Jurkat, Clone E6-1 (cell line): ENCODE results near the gene IER3.
A peak's percentile ranks its signal among the peaks of the same experiment; 100 is the strongest.

Source experiments
- DNase-seq: peaks from one replicate; pipeline ENCODE4 v3.0.0-alpha.2; 2011; ENCODE audit warnings: low read depth, low spot score
- H3K4me3 ChIP-seq: 2 replicates; pipeline ENCODE4 v1.5.1; 2011; ENCODE audit warnings: mild to moderate bottlenecking, low read length, control low read depth, moderate library complexity

The IER3 gene

DNA sequence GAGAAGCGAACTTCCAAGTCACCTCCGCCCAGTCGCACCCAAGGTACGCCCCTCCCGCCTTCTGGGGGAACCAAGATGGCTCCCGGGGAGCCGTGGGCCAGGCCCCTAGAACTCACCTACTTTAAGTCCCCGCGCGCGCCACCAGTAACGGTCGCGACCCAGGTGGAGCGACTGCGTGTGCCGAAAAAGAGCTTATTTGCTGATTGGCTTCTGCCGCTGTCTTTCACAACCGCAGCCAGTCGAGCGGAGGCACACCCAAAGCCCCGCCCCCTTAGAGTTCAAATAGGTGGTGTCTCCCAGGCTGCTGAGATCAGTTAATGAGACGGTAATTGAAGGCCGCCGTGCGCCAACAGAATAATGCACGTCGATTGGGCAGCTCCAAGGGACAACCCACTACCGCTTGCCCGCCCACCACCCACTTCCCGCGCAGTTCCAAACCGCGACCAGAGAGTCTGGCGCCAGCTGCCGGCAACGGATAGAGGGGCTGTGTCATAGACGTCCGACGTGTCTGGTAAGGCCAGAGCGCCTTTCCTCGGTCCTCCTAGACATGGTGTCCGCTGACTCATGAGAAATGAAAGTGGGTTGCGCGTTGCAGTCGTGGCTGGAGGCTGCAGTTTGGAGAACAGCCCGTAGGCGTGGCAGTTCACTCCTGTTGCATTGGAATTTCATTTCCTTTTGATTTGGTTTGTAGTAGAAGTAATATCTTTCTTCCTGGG, 27.1 kb downstream of the IER3 start, which contains the start of gene MDC1:
TSS of gene MDC1 (minus strand) at position 153 of the 716 bp plus-strand sequence. CDS start 2,106 bp downstream, outside the sequence.
- H3K4me3 ChIP-seq, result peak within 1 kb of the TSS; percentile 74
- DNase-seq, result peak; percentile 100

GRCh38 chr6:30716879-30717128, 27.5 kb downstream of the IER3 start:
- H3K4me3 ChIP-seq, result peak overlapping the region; percentile 74
- DNase-seq, result no peak

- DNase-seq, result no peak
- H3K4me3 ChIP-seq, result no peak overlapping the region
Measured at GRCh38 chr6:30714263-30714662, 30.1 kb downstream of the IER3 start.

GRCh38 chr6:30712441-30712945, 31.9 kb downstream of the IER3 start:
- no peak for DNase-seq
- H3K4me3 ChIP-seq, result no peak overlapping the region

DNA sequence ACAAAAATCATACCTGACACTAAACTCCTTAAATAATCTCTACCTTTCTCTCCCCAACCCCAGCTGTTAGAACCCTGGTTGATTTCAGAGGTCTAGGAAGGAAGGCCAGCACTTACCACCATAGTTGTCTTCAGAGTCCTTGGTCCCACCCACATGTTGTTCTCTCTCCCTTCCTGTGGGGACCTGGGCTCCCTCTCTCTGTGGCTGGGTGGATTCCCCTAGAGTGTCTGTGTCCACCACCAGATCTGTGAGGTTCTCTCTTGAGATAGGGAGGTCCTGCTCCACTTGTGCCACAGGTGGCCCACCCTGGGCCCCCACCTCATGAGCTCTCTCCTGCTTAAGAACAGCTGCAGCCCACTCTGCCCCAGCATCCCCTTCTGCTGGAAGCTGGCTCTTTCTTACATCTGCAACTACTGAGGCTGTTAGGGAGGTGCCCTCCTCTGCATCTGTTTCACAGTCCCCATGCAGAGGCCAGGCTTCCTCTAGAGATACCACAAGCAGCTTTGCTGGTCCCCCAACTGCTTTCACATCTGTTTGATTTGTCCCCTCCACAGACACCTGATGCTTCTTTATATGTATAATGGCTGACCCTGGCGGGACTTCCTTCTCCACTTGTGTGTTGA, 32.5 kb downstream of the IER3 start:
- H3K4me3 ChIP-seq, result no peak overlapping the region
- DNase-seq, result peak; percentile 74

GRCh38 chr6:30709101-30709868, 35.1 kb downstream of the IER3 start:
- no peak for DNase-seq
- no peak overlapping the region for H3K4me3 ChIP-seq

GRCh38 chr6:30707281-30707850, 37.0 kb downstream of the IER3 start:
- no peak for DNase-seq

DNA sequence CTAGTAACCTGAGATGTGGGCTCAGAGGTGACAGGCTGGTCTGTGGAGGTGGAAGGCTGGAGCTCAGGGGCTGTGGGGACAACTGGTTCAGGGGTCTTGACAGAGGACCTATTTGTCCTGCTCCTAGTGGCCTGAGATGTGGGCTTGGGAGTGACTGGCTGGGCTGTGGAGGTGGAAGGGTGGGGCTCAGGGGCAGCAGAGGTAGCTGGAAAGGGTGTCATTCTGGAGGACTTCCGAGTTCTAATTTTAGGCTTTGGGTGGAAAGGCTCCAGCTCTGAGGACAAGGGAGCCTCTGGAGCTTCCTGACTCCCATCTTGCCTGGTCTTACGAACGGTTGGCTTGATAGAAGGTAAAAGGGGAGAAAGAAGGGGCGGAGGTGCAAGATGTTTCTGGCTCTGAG, 38.7 kb downstream of the IER3 start:
- H3K4me3 ChIP-seq, result no peak overlapping the region
- DNase-seq, result no peak

More at GRCh38 chr6:30707281-30707850, 37.0 kb downstream of the IER3 start:
- no peak overlapping the region for H3K4me3 ChIP-seq

GRCh38 chr6:30703821-30704220, 40.5 kb downstream of the IER3 start:
- no peak overlapping the region for H3K4me3 ChIP-seq
- no peak for DNase-seq

DNA sequence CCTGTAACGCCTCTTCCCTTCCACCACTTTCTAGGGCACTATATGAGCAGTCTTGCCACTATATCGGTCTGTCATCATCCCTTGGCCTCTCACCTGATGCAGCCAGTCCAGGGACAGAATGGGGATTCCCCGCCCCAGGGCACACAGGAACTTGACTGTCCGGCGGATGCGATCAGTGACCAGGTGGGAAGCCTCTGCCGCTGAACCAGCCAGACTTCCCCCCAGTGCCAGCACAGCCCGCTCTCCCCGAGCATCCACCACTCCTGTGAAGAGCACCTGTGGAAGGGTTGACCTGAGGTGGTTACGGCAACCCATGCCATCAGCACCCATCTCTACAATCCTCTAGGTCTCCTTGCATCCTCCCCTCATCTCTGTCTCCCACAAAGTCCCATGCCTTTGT, 41.3 kb downstream of the IER3 start:
- no peak overlapping the region for H3K4me3 ChIP-seq
- no peak for DNase-seq

DNA sequence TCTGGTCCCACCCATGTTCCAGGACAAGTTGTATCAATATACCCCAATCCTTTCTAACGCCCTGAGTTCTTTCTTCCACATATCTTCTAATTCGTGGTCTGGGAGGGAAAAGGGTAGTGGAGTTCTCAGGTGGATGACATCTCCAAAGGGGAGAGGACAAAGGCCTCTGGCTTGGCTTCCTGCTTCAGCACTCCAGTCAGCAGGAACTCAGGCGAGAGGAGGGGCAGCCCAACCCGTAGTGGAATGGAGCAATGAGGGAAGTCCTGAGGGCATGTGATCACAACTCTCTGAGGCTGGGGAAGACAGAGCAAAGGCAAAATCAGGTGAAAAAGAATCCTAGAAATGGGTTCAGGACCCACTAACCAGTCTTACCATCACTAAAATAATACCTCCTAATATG, 44.0 kb downstream of the IER3 start:
- no peak overlapping the region for H3K4me3 ChIP-seq
- no peak for DNase-seq

DNA sequence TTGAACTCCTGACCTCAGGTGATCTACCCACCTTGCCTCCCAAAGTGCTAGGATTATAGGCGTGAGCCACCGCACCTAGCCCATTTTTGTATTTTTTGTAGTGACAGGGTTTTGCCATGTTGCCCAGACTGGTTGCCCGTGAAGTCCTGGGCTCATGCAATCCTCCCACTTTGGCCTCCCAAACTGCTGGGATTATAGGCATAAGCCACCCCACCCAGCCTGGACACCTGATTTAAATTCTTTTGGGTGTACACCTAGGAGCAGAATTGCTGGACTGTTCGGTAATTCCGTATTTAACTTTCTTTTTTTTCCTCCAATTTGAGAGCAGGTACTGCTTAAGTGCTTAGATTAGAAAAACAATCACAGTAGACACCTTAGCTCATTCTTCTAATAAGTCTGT, 47.9 kb downstream of the IER3 start:
- H3K4me3 ChIP-seq, result no peak overlapping the region
- no peak for DNase-seq
